ENCODE results near the gene PSD.

The PSD gene

DNA sequence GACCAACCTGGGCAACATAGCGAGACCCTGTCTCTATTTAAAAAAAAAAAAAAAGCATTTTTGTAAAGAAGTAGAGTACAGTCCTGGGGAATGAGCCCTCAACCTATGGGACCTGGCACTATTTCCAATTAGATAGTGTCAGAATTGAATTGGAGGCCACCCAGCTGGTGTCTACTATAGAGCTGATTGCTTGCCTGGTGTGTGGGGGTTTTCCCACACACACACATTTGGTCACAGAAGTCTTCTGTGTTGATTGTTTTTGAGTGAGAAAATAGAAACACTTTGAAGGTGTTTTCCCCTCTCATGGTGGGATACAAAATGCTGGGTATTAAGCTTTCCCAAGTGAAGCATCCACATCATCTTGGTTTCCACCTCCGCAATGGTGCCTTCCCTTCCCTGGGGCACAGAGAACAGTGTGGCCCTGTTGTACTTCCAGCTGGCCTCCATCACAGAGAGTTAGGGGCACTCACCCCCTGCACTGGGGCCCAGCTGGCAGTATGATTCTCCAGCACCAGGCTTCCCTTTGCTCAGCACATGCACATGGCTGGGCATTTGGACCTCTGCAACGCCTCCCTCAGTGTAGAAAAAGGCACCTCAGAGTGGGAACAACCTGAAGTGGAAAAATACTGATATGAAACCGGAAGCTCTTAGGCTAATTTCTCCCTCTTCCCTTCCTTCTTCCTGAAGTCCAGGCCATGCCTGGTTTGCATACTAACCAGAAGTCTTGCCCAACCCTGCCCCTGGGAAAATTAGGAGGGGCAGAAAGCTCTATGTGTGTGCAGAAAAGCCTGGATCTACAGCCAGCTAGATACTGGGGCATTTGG lies 33.8 kb downstream of the PSD start:
- Histone ChIP-seq H3K9ac (ENCODE audit: low read depth, low read length) (no peak overlapping the region), H3K36me3 (ENCODE audit: insufficient read depth, low read length) (peaks cover 3% of the 10 kb centered on the region; the same call in 1 of the 2 replicates)

DNA sequence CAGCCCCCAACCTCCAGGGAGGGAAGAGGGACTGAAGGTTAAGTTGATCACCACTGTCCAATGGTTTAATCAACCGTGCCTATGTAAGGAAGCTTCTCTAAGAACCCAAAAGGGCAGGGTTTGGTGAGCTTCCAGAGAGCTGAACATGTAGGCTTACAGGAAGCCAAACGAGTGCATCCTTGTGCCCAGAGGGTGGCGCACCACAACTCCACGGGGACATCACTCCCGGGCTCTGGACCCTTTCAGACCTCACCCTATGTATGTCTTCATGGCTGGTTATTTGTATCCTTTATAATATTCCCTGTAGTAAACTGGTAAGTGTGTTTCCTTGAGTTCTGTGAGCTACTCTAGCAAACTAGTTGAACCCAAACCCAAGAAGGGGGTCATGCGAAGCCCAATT lies 34.5 kb downstream of the PSD start:
- Histone ChIP-seq H3K4me1 (ENCODE audit: insufficient read depth, low read length) (no peaks in the 10 kb centered on the region), H3K9ac (ENCODE audit: low read depth, low read length) (no peak overlapping the region), H3K9me3 (ENCODE audit: control insufficient read depth, insufficient read depth, low read length) (no peaks in the 10 kb centered on the region), H3K36me3 (ENCODE audit: insufficient read depth, low read length) (peaks cover 5% of the 10 kb centered on the region; the same call in 1 of the 2 replicates)

More for the DNA sequence above, 33.8 kb downstream of the PSD start:
- Histone ChIP-seq H3K4me1 (ENCODE audit: insufficient read depth, low read length) (no peaks in the 10 kb centered on the region), H3K9me3 (ENCODE audit: control insufficient read depth, insufficient read depth, low read length) (no peaks in the 10 kb centered on the region)

DNA sequence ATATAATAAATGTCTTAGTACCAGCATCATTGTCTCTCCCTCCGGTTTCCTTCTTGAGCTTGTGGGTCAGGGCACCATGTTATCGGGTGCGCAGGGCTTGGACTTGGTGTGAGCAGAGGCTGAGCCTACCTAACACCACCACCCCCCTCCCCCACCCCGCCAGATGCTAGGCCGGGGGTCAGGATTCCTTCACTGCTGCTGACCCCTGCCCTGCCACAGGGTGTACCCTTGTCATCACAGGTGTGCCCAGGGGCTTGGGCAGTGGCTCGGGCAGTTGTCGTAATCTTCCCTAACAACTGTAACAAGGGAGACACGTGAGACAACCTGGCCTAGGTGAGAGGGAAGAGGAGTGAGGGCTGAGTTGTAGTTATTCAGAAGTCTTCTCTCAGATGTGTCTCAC lies 35.7 kb downstream of the PSD start:
- Histone ChIP-seq H3K4me1 (ENCODE audit: insufficient read depth, low read length) (no peaks in the 10 kb centered on the region), H3K9ac (ENCODE audit: low read depth, low read length) (no peak overlapping the region), H3K9me3 (ENCODE audit: control insufficient read depth, insufficient read depth, low read length) (no peaks in the 10 kb centered on the region), H3K36me3 (ENCODE audit: insufficient read depth, low read length) (peaks cover 5% of the 10 kb centered on the region; the same call in 1 of the 2 replicates)

DNA sequence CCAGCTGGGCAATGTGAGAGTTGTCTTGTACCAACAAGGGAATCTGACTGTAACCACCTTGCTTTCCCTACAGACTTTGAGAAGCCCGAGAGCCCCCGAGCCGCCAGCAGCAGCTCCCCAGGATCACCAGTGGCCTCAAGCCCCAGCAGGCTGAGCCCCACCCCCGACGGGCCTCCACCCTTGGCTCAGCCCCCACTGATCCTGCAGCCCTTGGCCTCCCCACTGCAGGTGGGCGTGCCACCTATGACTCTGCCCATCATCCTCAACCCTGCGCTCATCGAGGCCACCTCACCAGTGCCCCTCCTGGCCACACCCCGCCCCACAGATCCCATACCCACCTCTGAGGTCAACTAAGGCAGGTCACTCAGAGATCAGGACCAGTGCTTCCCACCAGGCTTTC lies 36.6 kb downstream of the PSD start:
- H3K9me3 ChIP-seq (ENCODE audit: control insufficient read depth, insufficient read depth, low read length): no peaks in the 10 kb centered on the region
- no peaks in the 10 kb centered on the region for H3K4me1 ChIP-seq (ENCODE audit: insufficient read depth, low read length)
- H3K9ac ChIP-seq (ENCODE audit: low read depth, low read length): no peak overlapping the region
- H3K36me3 ChIP-seq (ENCODE audit: insufficient read depth, low read length): peaks cover 5% of the 10 kb centered on the region; the same call in 1 of the 2 replicates

DNA sequence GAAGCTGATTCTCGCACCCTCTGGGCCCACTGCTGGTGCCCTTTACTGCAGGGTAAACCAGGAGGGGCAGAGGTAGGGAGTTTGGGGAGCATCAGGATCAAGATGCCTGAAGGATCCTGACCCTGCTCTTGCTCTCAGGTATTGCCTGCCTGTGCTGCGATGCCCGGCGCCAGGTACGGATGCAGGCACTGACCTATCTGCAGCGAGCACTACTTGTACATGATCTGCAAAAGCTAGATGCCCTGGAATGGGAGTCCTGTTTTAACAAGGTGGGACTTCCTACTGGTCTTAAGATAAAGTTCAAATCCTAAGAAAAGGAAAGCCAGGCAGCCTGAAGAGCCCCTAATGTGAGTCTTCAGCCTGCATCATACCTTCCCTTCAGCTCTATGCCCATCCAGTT lies 39.2 kb downstream of the PSD start:
- Histone ChIP-seq H3K9me3 (ENCODE audit: control insufficient read depth, insufficient read depth, low read length) (no peaks in the 10 kb centered on the region), H3K4me1 (ENCODE audit: insufficient read depth, low read length) (no peaks in the 10 kb centered on the region), H3K36me3 (ENCODE audit: insufficient read depth, low read length) (peaks cover 5% of the 10 kb centered on the region; the same call in 1 of the 2 replicates), H3K9ac (ENCODE audit: low read depth, low read length) (no peak overlapping the region)

DNA sequence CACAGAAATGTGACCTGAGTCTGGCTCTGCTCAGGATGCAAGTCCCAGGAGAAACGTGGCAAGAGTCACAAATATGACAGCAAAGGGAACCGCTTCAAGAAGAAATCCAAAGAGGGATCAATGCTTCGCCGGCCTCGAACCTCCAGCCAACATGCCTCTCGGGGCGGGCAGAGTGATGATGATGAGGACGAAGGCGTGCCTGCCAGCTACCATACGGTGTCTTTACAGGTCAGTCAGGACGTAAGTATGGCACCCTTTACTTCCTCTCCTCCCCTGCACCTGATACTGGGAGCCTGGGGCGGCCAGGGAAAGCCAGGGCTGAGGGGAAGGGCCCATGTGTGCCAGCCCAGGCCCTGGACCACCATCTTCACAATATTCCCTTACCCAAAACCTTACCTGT lies 41.7 kb downstream of the PSD start:
- H3K9ac ChIP-seq (ENCODE audit: low read depth, low read length): no peak overlapping the region
- no peaks in the 10 kb centered on the region for H3K9me3 ChIP-seq (ENCODE audit: control insufficient read depth, insufficient read depth, low read length)
- H3K36me3 ChIP-seq (ENCODE audit: insufficient read depth, low read length): peaks cover 5% of the 10 kb centered on the region; the same call in 1 of the 2 replicates
- no peaks in the 10 kb centered on the region for H3K4me1 ChIP-seq (ENCODE audit: insufficient read depth, low read length)

DNA sequence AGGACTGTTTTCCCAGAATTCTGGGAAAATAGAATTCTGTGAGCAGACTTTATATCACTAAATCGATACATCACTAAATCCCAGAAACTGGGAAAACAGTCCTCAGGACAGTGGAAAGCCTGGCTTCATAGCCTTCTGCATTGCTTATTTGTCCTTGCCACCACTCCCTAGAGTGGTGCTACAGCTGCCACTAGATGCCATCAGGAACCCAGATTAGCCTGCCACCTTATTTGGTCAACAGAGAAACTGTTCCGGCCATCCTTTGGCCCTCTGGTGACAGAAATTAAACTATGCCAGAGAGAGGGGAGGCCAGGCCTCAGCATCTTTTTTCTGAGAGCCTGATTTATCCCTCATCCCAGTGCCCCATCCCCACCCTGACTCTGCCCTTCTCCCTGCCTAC lies 42.7 kb downstream of the PSD start:
- Histone ChIP-seq H3K4me1 (ENCODE audit: insufficient read depth, low read length) (no peaks in the 10 kb centered on the region), H3K9me3 (ENCODE audit: control insufficient read depth, insufficient read depth, low read length) (no peaks in the 10 kb centered on the region), H3K9ac (ENCODE audit: low read depth, low read length) (no peak overlapping the region), H3K36me3 (ENCODE audit: insufficient read depth, low read length) (peaks cover 7% of the 10 kb centered on the region)

DNA sequence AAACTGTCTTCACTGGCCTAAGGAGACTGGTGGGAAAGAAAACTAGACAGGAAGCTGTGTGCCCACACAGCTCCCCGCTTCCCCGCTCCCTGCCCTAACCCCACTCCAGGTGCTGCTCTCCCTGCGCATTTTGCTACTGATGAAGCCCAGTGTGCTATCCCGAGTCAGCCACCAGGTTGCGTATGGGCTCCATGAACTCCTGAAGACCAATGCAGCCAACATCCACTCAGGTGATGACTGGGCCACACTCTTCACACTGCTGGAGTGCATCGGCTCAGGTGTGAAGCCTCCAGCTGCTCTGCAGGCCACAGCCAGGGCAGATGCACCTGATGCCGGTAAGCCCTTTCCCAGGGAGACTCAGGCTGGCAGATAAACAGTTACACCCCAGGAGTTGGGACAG lies 43.3 kb downstream of the PSD start:
- H3K36me3 ChIP-seq (ENCODE audit: insufficient read depth, low read length): peaks cover 13% of the 10 kb centered on the region
- no peaks in the 10 kb centered on the region for H3K9me3 ChIP-seq (ENCODE audit: control insufficient read depth, insufficient read depth, low read length)
- H3K9ac ChIP-seq (ENCODE audit: low read depth, low read length): no peak overlapping the region
- H3K4me1 ChIP-seq (ENCODE audit: insufficient read depth, low read length): no peaks in the 10 kb centered on the region

DNA sequence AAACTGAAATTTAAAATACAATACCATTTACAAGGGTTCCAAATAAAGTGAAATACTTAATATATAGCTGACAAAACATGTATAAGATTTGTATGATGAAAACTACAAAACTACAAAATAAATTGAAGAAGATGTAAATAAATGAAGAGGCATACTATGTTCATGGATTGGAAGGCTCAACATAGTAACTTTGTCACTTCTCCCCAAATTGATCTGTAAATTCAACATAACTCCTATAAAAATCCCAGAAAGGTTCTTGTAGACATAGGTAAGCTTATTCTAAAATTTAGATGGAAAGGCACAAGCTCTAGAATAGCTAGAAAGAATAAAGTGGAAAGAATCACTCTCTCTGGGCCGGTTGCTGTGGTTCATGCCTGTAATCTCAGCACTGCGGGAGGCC lies 47.3 kb downstream of the PSD start:
- H3K36me3 ChIP-seq (ENCODE audit: insufficient read depth, low read length): peaks cover 34% of the 10 kb centered on the region
- no peaks in the 10 kb centered on the region for H3K9me3 ChIP-seq (ENCODE audit: control insufficient read depth, insufficient read depth, low read length)
- no peak overlapping the region for H3K9ac ChIP-seq (ENCODE audit: low read depth, low read length)
- H3K4me1 ChIP-seq (ENCODE audit: insufficient read depth, low read length): peaks cover 6% of the 10 kb centered on the region; the same call in 1 of the 2 replicates

DNA sequence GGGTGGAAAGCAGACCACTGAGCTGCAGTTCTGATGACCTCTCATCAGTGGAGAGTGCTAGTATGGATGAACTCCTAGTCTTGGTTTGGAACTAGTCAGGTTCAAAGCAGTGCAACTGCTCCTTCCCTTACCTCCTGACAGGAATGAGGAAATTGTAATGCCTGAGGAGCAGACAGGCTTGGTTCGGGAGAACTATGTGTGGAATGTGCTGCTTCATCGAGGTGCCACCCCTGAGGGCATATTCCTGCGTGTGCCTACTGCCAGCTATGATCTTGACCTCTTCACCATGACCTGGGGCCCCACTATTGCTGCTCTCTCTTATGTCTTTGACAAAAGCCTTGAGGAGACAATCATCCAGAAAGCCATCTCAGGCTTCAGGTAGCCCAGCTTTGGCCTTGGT lies 50.5 kb downstream of the PSD start:
- Histone ChIP-seq H3K4me1 (ENCODE audit: insufficient read depth, low read length) (peaks cover 6% of the 10 kb centered on the region; the same call in 1 of the 2 replicates), H3K36me3 (ENCODE audit: insufficient read depth, low read length) (peaks cover 34% of the 10 kb centered on the region), H3K9me3 (ENCODE audit: control insufficient read depth, insufficient read depth, low read length) (no peaks in the 10 kb centered on the region), H3K9ac (ENCODE audit: low read depth, low read length) (no peak overlapping the region)

DNA sequence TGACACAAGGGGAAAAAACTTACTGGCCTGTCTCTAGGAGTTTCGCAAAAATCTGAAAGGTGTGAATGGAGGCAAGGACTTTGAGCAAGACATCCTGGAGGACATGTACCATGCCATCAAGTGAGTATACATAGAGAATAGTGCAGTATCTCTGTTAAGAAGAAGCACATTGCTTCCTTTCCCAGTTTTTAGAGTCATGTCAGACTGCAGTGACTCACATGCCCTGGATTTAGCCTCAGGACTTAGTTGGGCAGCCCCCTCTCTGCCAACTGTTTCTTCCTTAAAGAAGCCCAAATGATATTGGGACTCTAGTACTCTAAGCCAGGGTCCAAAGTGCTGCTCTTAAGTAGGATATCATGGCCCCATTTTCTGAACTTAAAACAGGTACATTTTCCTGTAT lies 51.1 kb downstream of the PSD start:
- Histone ChIP-seq H3K9me3 (ENCODE audit: control insufficient read depth, insufficient read depth, low read length) (no peaks in the 10 kb centered on the region), H3K9ac (ENCODE audit: low read depth, low read length) (no peak overlapping the region), H3K4me1 (ENCODE audit: insufficient read depth, low read length) (peaks cover 6% of the 10 kb centered on the region; the same call in 1 of the 2 replicates), H3K36me3 (ENCODE audit: insufficient read depth, low read length) (peaks cover 34% of the 10 kb centered on the region)

DNA sequence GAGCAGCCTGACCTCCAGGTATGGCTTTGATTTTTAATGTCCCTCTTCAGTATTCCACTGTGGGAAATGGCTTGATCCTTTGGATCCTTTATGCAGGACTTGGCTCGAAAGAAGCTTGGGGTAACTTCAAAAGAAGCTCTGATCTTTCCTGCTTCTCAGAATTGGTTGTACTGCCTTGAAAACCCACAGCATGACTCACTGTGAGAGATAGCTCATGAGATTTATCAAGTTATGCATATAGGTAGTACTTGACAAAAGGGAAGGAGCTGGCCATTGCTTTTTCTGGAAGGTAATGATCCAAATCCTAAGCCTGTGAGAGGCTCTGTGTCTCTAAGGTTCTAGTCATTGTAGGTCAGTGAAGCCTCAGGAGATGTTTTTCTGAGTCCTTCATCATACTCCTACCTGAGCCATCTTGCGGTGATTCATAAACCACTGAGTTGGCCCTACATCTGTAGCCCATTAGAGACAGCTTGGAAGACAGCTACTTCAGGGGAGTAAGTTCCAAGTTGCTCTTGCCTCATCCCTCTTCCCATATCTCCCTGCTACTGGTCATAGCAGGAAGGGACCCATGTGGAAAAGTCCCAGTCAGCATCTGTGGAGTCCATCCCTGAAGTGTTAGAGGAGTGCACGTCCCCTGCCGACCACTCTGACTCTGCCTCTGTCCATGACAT lies 59.7 kb downstream of the PSD start:
- Histone ChIP-seq H3K36me3 (ENCODE audit: insufficient read depth, low read length) (peaks cover 13% of the 10 kb centered on the region), H3K9ac (ENCODE audit: low read depth, low read length) (no peak overlapping the region), H3K9me3 (ENCODE audit: control insufficient read depth, insufficient read depth, low read length) (no peaks in the 10 kb centered on the region), H3K4me1 (ENCODE audit: insufficient read depth, low read length) (no peaks in the 10 kb centered on the region)

DNA sequence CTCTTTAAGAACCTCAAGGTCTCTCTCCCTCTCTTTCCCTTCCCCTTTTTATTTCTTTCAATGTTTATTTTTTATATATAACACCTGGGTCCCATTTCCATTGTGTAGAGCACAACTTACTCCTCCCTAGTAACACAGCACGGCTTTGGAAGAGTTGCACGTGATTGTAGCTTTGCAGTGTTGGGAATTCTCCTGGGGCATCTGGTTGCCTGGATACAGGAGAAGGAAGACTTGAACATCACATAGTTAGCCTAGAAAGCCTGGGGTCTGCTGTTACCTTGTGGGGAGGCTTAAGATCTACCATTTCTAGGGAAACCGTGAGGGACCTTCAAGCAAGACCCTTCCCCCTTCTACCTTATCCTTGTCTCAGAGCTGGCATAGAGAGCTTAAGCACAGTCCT lies 64.1 kb downstream of the PSD start:
- H3K36me3 ChIP-seq (ENCODE audit: insufficient read depth, low read length): peaks cover 17% of the 10 kb centered on the region
- no peaks in the 10 kb centered on the region for H3K4me1 ChIP-seq (ENCODE audit: insufficient read depth, low read length)
- no peaks in the 10 kb centered on the region for H3K9me3 ChIP-seq (ENCODE audit: control insufficient read depth, insufficient read depth, low read length)
- H3K9ac ChIP-seq (ENCODE audit: low read depth, low read length): no peak overlapping the region
